ENCODE measurements around the gene GLT6D1.

DNA sequence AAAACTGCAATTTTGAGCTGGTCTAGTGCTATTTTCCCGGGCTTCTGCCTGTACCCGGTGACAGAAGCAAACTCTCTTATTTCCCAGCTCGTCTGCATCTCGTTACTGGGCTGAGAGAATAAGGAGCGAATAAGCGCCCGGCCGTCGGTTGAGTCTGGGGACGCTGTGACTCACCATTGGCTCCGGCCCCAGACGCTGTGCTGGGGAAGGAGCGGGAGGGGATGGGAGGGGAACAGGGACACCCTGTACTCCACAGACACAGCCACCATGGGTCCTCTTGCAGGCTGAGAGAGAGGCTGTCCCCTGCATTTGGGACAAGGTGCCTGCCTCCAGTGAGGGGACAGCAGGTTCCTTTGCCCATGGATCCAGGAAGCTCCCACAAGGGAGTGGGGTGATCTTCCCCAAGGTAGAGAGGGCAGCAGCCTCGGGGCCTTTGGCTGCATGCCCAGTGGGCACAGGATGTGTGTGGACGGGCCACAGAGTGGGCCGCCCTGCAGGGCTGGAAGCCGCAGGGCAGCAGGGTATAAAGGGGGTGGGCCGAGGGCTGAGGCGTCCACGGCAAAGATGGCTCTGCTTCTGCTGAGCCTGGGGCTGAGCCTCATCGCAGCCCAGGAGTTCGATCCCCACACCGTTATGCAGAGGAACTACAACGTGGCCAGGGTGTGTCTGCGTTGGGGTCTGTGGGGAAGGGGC is 23.6 kb upstream of the GLT6D1 start, which contains the start of gene LCN9:
- TF ChIP-seq EP300 (IDR thresholded peaks at IDR 0.05) = no peak
- TF ChIP-seq, protein P1, sequence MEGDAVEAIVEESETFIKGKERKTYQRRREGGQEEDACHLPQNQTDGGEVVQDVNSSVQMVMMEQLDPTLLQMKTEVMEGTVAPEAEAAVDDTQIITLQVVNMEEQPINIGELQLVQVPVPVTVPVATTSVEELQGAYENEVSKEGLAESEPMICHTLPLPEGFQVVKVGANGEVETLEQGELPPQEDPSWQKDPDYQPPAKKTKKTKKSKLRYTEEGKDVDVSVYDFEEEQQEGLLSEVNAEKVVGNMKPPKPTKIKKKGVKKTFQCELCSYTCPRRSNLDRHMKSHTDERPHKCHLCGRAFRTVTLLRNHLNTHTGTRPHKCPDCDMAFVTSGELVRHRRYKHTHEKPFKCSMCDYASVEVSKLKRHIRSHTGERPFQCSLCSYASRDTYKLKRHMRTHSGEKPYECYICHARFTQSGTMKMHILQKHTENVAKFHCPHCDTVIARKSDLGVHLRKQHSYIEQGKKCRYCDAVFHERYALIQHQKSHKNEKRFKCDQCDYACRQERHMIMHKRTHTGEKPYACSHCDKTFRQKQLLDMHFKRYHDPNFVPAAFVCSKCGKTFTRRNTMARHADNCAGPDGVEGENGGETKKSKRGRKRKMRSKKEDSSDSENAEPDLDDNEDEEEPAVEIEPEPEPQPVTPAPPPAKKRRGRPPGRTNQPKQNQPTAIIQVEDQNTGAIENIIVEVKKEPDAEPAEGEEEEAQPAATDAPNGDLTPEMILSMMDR (IDR thresholded peaks at IDR 0.05) = no peak

All from gastroesophageal sphincter (tissue), 3 donors.